GM19438 (cell line): Measurements from ENCODE around the gene AFAP1L2.

ENCODE experiments used
- ATAC-seq: cut with Tn5 transposase; IDR thresholded peaks from one replicate; pipeline ENCODE4 v1.9.1; 2021; ENCODE audit warnings: low read depth; ENCODE audit not compliant: unreplicated experiment

AFAP1L2 gene

DNA sequence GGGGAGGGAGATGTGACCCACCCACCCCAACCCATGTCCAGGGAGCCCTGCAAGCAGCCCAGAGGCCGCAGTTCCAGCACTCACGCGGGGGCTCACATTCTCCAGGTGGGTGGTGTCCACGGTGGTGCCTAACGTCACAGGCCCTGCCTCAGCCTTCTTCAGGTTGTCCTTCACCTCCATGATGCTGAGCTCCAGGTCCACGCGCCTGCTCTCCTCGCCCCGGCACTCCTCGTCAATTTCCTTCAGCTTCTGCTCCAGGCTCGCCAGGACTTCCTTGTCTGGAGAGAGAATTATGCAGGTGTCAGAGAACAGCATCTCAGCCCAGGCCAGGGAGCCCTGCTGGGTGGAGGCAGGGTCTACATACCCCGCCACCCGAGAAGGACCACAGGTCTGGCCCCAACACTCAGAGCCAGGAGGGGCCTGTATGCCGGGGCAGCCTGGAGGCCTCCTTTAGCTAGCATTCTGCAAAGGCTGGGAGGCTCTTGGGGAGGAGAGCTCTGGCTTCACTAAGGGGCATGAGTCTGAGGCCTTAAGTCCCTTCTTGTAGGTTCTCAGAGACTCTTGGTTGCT is 107.1 kb downstream of the AFAP1L2 start:
- ATAC-seq, result no peak

GRCh38 chr10:114295393-114295792 is 108.9 kb downstream of the AFAP1L2 start:
- ATAC-seq, result no peak

GRCh38 chr10:114294549-114294948 is 109.8 kb downstream of the AFAP1L2 start:
- ATAC-seq, result no peak

GRCh38 chr10:114293075-114293474 is 111.2 kb downstream of the AFAP1L2 start:
- no peak for ATAC-seq

- no peak for ATAC-seq
Measured at GRCh38 chr10:114291516-114291915, 112.8 kb downstream of the AFAP1L2 start.

- ATAC-seq, result no peak
Measured at GRCh38 chr10:114291076-114291475, 113.2 kb downstream of the AFAP1L2 start.

- no peak for ATAC-seq
Measured at GRCh38 chr10:114290038-114290437, 114.3 kb downstream of the AFAP1L2 start.

GRCh38 chr10:114289096-114289436 is 115.2 kb downstream of the AFAP1L2 start:
- ATAC-seq, result no peak

- no peak for ATAC-seq
Measured at GRCh38 chr10:114288424-114289095, 115.7 kb downstream of the AFAP1L2 start.

GRCh38 chr10:114286921-114287320 is 117.4 kb downstream of the AFAP1L2 start:
- no peak for ATAC-seq

DNA sequence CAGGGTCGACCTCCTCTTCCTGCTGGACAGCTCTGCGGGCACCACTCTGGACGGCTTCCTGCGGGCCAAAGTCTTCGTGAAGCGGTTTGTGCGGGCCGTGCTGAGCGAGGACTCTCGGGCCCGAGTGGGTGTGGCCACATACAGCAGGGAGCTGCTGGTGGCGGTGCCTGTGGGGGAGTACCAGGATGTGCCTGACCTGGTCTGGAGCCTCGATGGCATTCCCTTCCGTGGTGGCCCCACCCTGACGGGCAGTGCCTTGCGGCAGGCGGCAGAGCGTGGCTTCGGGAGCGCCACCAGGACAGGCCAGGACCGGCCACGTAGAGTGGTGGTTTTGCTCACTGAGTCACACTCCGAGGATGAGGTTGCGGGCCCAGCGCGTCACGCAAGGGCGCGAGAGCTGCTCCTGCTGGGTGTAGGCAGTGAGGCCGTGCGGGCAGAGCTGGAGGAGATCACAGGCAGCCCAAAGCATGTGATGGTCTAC is 118.3 kb downstream of the AFAP1L2 start:
- ATAC-seq, result no peak

DNA sequence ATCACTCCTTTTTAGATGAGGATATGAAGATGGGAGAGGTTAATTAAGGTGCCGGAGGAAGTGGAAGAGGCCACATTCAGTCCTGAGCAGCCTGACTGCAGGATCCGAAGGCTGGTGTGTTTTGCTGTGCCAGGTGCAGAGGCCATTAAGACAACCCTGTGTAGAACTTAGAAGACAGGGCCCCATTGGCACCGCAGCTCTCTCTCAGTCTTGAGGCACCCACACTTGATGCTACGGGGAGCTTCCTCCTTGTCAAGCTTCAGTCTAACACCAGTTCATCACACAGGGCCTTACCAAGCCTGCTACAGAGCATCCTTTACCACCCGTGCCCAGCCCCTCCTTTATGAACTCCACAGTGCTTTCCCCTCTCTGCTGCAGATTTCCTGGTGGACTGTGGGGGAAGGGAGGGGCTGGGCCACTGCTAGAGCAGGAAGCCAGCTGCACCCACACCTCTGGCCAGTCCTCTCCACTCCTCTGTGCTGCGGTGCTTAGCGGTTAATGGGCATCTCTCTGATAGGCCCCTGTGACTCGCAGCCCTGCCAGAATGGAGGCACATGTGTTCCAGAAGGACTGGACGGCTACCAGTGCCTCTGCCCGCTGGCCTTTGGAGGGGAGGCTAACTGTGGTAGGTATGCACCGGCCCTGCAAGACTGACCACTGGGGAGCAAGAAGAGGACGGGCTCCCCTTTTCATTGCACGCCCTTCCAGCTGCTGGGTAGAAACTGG is 119.8 kb downstream of the AFAP1L2 start:
- ATAC-seq, result no peak

- no peak for ATAC-seq
Measured at GRCh38 chr10:114283535-114284234, 120.6 kb downstream of the AFAP1L2 start.

DNA sequence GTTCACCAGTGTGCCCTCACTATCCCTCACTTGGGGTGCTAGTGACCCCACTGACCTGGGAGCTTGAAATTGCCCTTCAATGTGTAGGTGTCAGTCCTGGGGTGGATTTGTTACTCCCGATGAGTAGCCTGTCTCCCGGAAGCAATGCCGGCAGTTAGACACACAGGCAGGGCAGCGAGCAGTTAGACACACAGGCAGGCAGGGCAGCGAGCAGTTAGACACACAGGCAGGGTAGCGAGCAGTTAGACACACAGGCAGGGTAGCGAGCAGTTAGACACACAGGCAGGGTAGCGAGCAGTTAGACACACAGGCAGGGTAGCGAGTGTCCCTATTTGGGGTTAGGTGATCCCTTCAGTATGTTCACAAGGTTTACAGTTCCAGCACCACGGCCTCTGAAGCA is 121.2 kb downstream of the AFAP1L2 start:
- ATAC-seq, result no peak

GRCh38 chr10:114282526-114282925 is 121.8 kb downstream of the AFAP1L2 start:
- no peak for ATAC-seq

DNA sequence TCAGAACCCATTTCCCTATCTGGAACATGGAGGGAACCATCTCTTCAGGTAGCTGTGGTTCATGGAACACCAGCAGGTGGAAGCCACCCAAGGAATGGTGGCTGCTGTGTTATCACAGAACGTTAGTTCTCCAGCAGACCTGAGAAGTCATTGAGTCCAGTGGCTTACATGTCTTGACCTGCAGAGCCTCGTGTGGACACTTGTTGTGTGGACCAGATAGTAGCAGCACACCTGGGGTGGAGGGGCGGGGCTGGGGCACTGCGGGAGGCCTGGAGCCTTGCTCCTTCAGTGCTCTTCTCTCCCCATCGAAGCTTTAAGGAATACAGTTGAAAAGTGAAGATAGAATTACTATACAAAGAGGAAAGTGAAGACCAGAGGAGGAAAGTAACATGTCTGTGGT is 122.8 kb downstream of the AFAP1L2 start:
- no peak for ATAC-seq

DNA sequence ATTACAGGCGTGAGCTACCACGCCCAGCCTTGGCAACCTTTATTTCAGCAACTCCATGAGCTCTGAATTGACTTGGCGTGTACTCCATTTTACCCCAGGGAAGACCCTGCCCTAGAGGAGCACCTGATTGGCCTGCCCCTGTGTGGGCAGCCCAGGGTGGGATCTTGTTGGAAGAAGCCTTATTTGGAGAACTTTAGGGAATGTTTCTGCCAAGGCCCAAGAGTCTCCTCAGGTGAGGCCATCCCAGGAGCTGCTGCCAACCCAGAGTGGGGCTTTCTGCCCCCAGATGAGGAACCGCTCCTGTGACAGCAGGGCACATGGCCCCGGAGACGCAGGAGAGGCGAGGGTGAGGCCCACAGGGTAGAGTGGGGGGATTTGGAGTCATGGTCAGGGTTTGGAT is 123.3 kb downstream of the AFAP1L2 start:
- ATAC-seq, result no peak

DNA sequence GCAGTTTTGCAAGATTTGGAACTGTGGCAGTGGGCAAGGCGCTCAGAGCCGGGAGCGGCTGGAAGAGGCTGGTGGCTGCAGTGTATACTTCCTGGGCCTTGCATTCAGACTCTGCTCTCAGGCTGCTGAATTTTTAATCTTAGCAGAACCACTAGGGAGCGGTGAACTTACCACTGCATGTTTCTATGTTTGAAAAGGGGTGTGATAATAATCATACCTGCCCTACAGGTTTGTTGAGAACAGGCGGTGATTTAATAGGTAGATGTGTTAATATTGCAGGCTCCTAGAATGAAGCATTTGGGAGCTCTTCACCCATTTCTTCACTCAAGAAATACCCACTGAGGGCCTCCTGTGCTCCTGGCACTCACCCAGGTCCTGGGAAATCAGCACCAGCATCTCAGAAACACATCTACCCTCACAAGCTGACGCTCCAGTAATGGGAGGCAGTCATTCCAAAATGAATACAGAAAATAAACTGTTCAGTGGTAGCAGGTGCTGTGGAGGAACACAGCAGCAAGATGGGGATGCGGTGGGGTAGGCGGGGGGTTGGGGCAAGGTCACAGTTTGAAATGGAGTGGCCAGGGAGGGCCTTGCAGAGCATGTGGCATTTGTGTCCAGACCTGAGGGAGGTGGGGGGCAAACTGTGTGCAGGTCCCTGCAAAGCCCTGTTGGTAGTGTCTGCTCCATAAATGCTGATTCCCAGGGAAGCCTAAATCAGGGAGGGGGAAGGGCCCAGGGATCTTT is 124.2 kb downstream of the AFAP1L2 start:
- ATAC-seq, result no peak

GRCh38 chr10:114279289-114279688 is 125.0 kb downstream of the AFAP1L2 start:
- no peak for ATAC-seq

GRCh38 chr10:114278884-114279191 is 125.5 kb downstream of the AFAP1L2 start:
- no peak for ATAC-seq
